GM12892 (cell line): Measurements from ENCODE around the gene CTSC.
A peak's percentile ranks its signal among the peaks of the same experiment; 100 is the strongest.

Experiments used
- DNase-seq: peaks from one replicate; pipeline ENCODE4 v3.0.0; 2011; ENCODE audit not compliant: insufficient read length
- FAIRE-seq: peaks from 2 replicates; lab custom pipeline; 2011; peaks lifted over from hg19 to GRCh38; lab: Jason Lieb, UNC
- POLR2A ChIP-seq: IDR thresholded peaks from 2 replicates; pipeline ENCODE4 v1.6.1; 2011; ENCODE audit warnings: low read depth, low read length, control low read depth
- POLR2AphosphoS5 ChIP-seq: IDR thresholded peaks from 2 replicates; pipeline ENCODE4 v1.6.1; 2011; ENCODE audit warnings: low read depth, low read length, control low read depth
- TAF1 ChIP-seq: IDR thresholded peaks from 2 replicates; pipeline ENCODE4 v1.6.1; 2011; ENCODE audit warnings: low read depth, mild to moderate bottlenecking, control low read depth, low read length, borderline replicate concordance

CTSC gene

GRCh38 chr11:88363004-88363403, 25.5 kb upstream of the CTSC start:
- DNase-seq (no peak), FAIRE-seq (no peak)
- TF ChIP-seq TAF1 (no peak), POLR2A (no peak), POLR2AphosphoS5 (no peak)

DNA sequence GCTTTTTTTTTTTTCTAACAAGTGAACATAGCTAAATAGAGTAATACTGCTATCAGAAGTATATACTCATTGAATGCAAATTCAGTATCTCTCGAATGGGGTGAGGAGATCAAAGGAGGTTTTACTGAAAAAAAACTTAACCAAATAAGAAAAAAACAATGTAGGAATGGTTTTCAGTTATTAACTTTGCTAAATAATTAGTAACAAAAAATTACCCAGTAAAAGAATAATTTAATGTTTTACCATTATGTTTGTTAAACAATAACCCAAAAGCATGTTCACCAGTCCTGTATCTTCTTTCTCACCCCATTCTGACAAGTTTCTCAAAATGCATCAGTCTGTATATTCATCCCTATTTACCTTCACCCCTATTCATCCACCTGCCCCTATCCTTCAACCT, 22.6 kb upstream of the CTSC start:
- TF ChIP-seq POLR2A (no peak), POLR2AphosphoS5 (no peak), TAF1 (no peak)
- FAIRE-seq (peak; percentile 27), DNase-seq (no peak)

DNA sequence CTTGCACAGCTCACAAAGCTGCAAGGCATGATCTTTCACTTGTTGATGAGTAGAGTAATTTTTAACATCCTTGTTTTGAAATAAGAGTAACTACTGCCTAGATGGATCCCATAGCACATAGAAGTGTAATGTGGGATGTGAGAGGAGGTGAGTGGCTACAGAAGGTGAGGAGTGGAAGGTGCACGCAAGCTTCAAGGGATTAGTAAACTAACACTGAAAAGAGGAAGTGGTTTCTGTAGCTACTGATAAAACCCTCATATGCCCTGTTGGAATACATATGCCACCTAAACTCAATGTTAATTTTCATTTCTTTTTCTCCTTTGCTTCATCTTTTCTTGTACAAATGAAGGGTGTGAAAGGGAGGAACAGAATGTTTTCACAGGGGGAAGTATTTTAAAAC, 22.0 kb upstream of the CTSC start:
- TF ChIP-seq POLR2AphosphoS5 (no peak), POLR2A (no peak), TAF1 (no peak)
- DNase-seq: no peak
- peak; percentile 90 for FAIRE-seq

DNA sequence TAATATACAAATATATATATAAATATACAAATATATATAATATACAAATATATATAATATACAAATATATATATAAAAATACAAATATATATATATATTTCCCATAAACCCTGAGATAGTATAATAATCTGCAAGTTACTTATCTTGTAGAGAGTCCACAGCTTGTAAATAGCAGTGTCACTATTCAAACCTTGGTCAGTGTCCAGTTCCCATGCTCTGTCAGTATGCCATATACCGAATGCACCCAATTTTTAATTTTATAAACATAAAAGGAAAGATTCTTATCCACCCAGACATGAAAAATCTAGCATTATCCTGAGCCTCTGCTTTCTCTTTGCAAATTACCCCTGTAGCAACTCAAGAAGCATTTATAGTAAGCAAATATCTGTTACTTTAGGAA, 21.6 kb upstream of the CTSC start:
- no peak for FAIRE-seq
- DNase-seq: no peak
- TF ChIP-seq TAF1 (no peak), POLR2A (no peak), POLR2AphosphoS5 (no peak)

DNA sequence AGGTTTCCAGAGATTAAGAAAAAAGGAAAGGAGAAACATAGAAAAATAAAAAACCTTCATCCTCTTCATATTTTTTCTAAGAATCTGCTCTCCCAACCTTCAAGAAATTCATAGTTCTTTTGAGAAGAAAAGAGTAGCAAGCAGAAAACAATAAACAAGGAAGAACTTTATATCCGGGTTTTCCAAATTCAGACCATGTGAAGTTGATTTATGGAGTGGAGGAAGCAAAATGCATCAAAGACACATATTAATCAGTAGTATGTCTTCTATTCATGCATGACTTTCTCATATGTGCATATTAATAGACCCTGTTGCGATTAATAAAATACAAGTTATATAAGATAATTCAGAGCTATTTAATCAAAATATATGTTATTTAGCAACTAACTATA, 20.5 kb upstream of the CTSC start:
- DNase-seq: no peak
- no peak for FAIRE-seq
- TF ChIP-seq TAF1: no peak
- TF ChIP-seq POLR2A: no peak
- no peak for TF ChIP-seq POLR2AphosphoS5

DNA sequence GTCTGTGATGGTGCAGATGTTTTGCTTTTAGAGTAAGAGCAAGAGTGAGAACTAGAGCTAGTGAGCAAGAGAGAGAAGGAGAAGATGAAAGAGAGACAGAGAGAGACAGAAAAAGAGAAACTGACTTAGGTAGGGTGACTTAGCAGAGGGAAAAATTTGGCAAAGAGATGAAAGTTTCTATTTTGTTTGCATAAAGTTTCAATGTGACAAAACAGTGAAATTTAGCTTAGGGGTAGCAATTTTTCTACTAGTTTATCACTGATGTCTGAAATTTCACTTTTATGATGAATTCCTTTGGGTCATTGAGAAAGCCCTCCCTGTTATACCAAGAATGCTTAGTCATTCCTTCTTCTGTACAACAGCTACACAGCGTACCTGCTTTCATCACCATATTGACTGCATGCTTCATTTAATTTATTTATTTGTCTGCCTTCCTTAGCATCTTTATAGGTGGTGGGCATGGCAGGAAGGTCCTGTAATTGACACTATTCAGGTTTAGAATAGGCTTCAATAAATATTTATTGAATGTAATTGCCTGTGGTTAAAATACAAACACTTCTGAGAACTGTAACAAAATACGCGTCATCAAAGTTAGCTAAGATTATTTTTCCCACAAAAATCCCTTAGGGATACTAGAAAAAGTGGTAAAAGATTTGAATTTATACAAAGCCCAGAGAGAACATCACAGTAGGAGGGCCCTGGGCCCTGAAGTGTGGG, 19.9 kb upstream of the CTSC start:
- no peak for TF ChIP-seq POLR2AphosphoS5
- TF ChIP-seq POLR2A: no peak
- no peak for TF ChIP-seq TAF1
- DNase-seq (no peak), FAIRE-seq (peak; percentile 92)

- peak; percentile 76 for FAIRE-seq
- TF ChIP-seq POLR2A: no peak
- no peak for TF ChIP-seq POLR2AphosphoS5
- TF ChIP-seq TAF1: no peak
- DNase-seq: no peak
Observed at GRCh38 chr11:88355887-88356286, 18.4 kb upstream of the CTSC start.

- DNase-seq (no peak), FAIRE-seq (peak; percentile 92)
- TF ChIP-seq TAF1 (no peak), POLR2A (no peak), POLR2AphosphoS5 (no peak)
Observed at GRCh38 chr11:88354912-88355311, 17.4 kb upstream of the CTSC start.

DNA sequence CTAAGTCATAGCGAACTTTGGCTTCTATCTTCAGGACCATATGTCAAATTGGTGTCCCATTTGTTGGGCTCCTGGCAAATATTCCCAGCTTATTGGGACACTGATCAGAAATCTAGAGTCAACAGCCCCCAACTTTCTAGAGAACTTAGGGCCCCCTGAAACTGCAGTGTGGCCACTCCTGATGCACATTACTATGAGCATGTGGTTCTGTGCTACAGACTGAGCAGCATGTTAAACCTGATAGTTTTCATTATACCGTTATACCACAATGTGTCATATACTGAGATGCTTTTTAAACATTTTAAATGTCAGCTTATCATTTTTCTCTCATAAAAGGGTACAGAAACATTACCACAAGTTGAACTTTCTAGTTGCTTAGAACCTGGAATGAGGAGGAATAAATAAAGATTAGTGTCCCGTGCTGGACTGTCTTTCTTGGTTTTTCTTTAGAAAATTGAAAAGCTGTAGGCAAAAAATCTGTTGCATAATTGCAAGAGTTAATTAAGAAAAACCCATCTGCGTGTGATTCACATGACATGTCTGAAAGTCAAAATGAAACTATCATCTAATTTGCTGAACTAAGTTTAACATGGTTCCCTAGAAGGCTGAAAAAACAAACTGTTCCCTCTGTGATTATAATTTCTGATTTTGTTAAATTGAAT, 16.4 kb upstream of the CTSC start:
- DNase-seq (no peak), FAIRE-seq (peak; percentile 82)
- TF ChIP-seq TAF1: no peak
- TF ChIP-seq POLR2A: no peak
- no peak for TF ChIP-seq POLR2AphosphoS5

- DNase-seq: no peak
- TF ChIP-seq POLR2A (no peak), POLR2AphosphoS5 (no peak), TAF1 (no peak)
- no peak for FAIRE-seq
Observed at GRCh38 chr11:88353386-88353785, 15.8 kb upstream of the CTSC start.

DNA sequence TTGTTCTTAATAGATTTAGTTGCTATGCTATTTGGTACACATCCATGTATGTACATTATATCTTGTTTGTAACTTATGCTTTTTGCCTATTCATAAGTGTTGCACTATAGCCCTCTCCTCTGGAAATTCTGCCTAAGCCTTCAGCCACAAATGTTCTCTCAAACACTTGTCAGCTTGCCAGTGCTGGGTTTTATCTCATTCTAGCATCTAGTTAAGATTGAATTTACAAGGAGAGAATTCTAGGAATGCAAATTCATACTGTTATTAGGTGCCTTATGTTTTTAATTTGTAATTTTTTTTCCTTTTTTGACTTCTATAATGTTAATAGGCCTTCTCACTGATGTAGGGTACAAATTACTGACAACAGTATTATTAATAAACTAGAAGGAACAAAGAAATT, 14.6 kb upstream of the CTSC start:
- no peak for DNase-seq
- no peak for TF ChIP-seq POLR2AphosphoS5
- no peak for TF ChIP-seq TAF1
- no peak for TF ChIP-seq POLR2A
- no peak for FAIRE-seq

GRCh38 chr11:88348870-88349269, 11.3 kb upstream of the CTSC start:
- no peak for TF ChIP-seq TAF1
- TF ChIP-seq POLR2A: no peak
- DNase-seq (no peak), FAIRE-seq (peak; percentile 42)
